Measurements from ENCODE around the gene MIX23.

The MIX23 gene

GRCh38 chr3:122382888-122383666 is at the start of gene MIX23:
Gene MIX23, minus strand, starts transcription at chr3:122383231. Its CDS starts 7 bp downstream, at chr3:122383224.
- H3K27me3 Mint-ChIP-seq, result no peaks in the 10 kb centered on the region
- H3K4me3 Mint-ChIP-seq, result peak within 1 kb of the TSS; percentile 93
- H3K4me1 Mint-ChIP-seq, result peaks cover 75% of the 10 kb centered on the region
- H3K36me3 Mint-ChIP-seq, result peaks cover 15% of the 10 kb centered on the region
- no peaks in the 10 kb centered on the region for H3K9me3 Mint-ChIP-seq
- peak within 1 kb of the TSS; percentile 96 for H3K27ac Mint-ChIP-seq
- peak; percentile 91 for DNase-seq
- CTCF ChIA-PET, result interaction anchor here (1.0 to 1.1 kb wide), 2 partner anchors 11 to 76 kb away, joined by 3 read pairs; no protein-coding TSS in a partner anchor

GRCh38 chr3:122430371-122430770 is 47.3 kb upstream of the MIX23 start:
- peaks cover 5% of the 10 kb centered on the region for H3K4me1 Mint-ChIP-seq
- CTCF ChIA-PET, result no interaction called here
- peak overlapping the region; percentile 20 for H3K27ac Mint-ChIP-seq
- no peak overlapping the region for H3K4me3 Mint-ChIP-seq
- no peaks in the 10 kb centered on the region for H3K27me3 Mint-ChIP-seq
- H3K9me3 Mint-ChIP-seq, result peaks cover 1% of the 10 kb centered on the region
- no peak for DNase-seq
- peaks cover 70% of the 10 kb centered on the region for H3K36me3 Mint-ChIP-seq

GRCh38 chr3:122427857-122428471 is 44.9 kb upstream of the MIX23 start:
- peaks cover 5% of the 10 kb centered on the region for H3K4me1 Mint-ChIP-seq
- peak overlapping the region; percentile 35 for H3K27ac Mint-ChIP-seq
- H3K4me3 Mint-ChIP-seq, result no peak overlapping the region
- H3K36me3 Mint-ChIP-seq, result peaks cover 63% of the 10 kb centered on the region
- DNase-seq, result no peak
- H3K27me3 Mint-ChIP-seq, result no peaks in the 10 kb centered on the region
- H3K9me3 Mint-ChIP-seq, result peaks cover 1% of the 10 kb centered on the region
- CTCF ChIA-PET, result no interaction called here

GRCh38 chr3:122421836-122422235 is 38.8 kb upstream of the MIX23 start:
- DNase-seq, result no peak
- Mint-ChIP-seq H3K9me3 (no peaks in the 10 kb centered on the region), H3K27ac (no peak overlapping the region), H3K36me3 (peaks cover 45% of the 10 kb centered on the region), H3K4me3 (no peak overlapping the region), H3K4me1 (peaks cover 13% of the 10 kb centered on the region), H3K27me3 (no peaks in the 10 kb centered on the region)
- CTCF ChIA-PET, result no interaction called here

- Mint-ChIP-seq H3K27me3 (peaks cover 1% of the 10 kb centered on the region), H3K4me3 (no peak overlapping the region), H3K4me1 (peaks cover 19% of the 10 kb centered on the region), H3K9me3 (no peaks in the 10 kb centered on the region), H3K36me3 (peaks cover 39% of the 10 kb centered on the region), H3K27ac (no peak overlapping the region)
- no peak for DNase-seq
- CTCF ChIA-PET, result no interaction called here
Measured at GRCh38 chr3:122421101-122421500, 38.1 kb upstream of the MIX23 start.

GRCh38 chr3:122416966-122417365 is 33.9 kb upstream of the MIX23 start:
- H3K4me1 Mint-ChIP-seq, result peaks cover 51% of the 10 kb centered on the region
- no peak for DNase-seq
- CTCF ChIA-PET, result interaction anchor here (1.2 to 2.3 kb wide), 3 partner anchors 33 to 144 kb away, joined by 5 to 9 read pairs (median 5); partner anchors contain the start of gene FAM162A
- peaks cover 35% of the 10 kb centered on the region for H3K36me3 Mint-ChIP-seq
- H3K4me3 Mint-ChIP-seq, result peak overlapping the region; percentile 96
- H3K9me3 Mint-ChIP-seq, result no peaks in the 10 kb centered on the region
- H3K27ac Mint-ChIP-seq, result peak overlapping the region; percentile 97
- peaks cover 4% of the 10 kb centered on the region for H3K27me3 Mint-ChIP-seq

- peak; percentile 99 for DNase-seq
- H3K27me3 Mint-ChIP-seq, result peaks cover 4% of the 10 kb centered on the region
- peak within 1 kb of the TSS; percentile 96 for H3K4me3 Mint-ChIP-seq
- CTCF ChIA-PET, result interaction anchor here (1.0 to 2.3 kb wide), 6 partner anchors 32 to 315 kb away, joined by 3 to 9 read pairs (median 4); partner anchors contain the start of gene FAM162A
- no peaks in the 10 kb centered on the region for H3K9me3 Mint-ChIP-seq
- peak within 1 kb of the TSS; percentile 97 for H3K27ac Mint-ChIP-seq
- H3K4me1 Mint-ChIP-seq, result peaks cover 52% of the 10 kb centered on the region
- peaks cover 32% of the 10 kb centered on the region for H3K36me3 Mint-ChIP-seq
Measured at GRCh38 chr3:122415762-122416654, 33.0 kb upstream of the MIX23 start, which contains the start of gene WDR5B. Gene WDR5B, minus strand, starts transcription at chr3:122416062. Its CDS starts 534 bp downstream, at chr3:122415528.

- Mint-ChIP-seq H3K36me3 (peaks cover 35% of the 10 kb centered on the region), H3K27me3 (peaks cover 4% of the 10 kb centered on the region), H3K4me3 (peak overlapping the region; percentile 96), H3K27ac (peak overlapping the region; percentile 97), H3K9me3 (no peaks in the 10 kb centered on the region), H3K4me1 (peaks cover 52% of the 10 kb centered on the region)
- DNase-seq, result peak; percentile 68
- CTCF ChIA-PET, result interaction anchor here (1.0 to 2.3 kb wide), 5 partner anchors 31 to 314 kb away, joined by 3 to 9 read pairs (median 4); partner anchors contain the start of gene FAM162A
Measured at GRCh38 chr3:122415104-122415744, 32.2 kb upstream of the MIX23 start.

- H3K36me3 Mint-ChIP-seq, result peaks cover 35% of the 10 kb centered on the region
- peaks cover 52% of the 10 kb centered on the region for H3K4me1 Mint-ChIP-seq
- DNase-seq, result no peak
- H3K27ac Mint-ChIP-seq, result peak overlapping the region; percentile 97
- H3K4me3 Mint-ChIP-seq, result peak overlapping the region; percentile 96
- H3K9me3 Mint-ChIP-seq, result no peaks in the 10 kb centered on the region
- CTCF ChIA-PET, result interaction anchor here (1.3 kb wide), 1 partner anchor 108 kb away, joined by 3 read pairs; no protein-coding TSS in a partner anchor
- H3K27me3 Mint-ChIP-seq, result peaks cover 4% of the 10 kb centered on the region
Measured at GRCh38 chr3:122414391-122414790, 31.4 kb upstream of the MIX23 start.

GRCh38 chr3:122410639-122411038 is 27.6 kb upstream of the MIX23 start:
- Mint-ChIP-seq H3K9me3 (no peaks in the 10 kb centered on the region), H3K36me3 (peaks cover 45% of the 10 kb centered on the region), H3K27me3 (no peaks in the 10 kb centered on the region), H3K27ac (no peak overlapping the region), H3K4me3 (no peak overlapping the region), H3K4me1 (peaks cover 33% of the 10 kb centered on the region)
- CTCF ChIA-PET, result interaction anchor here (0.7 kb wide), 1 partner anchor 291 kb away, joined by 3 read pairs; no protein-coding TSS in a partner anchor
- no peak for DNase-seq

- Mint-ChIP-seq H3K27ac (no peak overlapping the region), H3K27me3 (no peaks in the 10 kb centered on the region), H3K4me1 (peaks cover 29% of the 10 kb centered on the region), H3K36me3 (peaks cover 42% of the 10 kb centered on the region), H3K4me3 (no peak overlapping the region), H3K9me3 (no peaks in the 10 kb centered on the region)
- CTCF ChIA-PET, result interaction anchor here (2.0 kb wide), 1 partner anchor 26 kb away, joined by 7 read pairs; the partner anchor contains the start of gene FAM162A
- no peak for DNase-seq
Measured at GRCh38 chr3:122410111-122410510, 27.1 kb upstream of the MIX23 start.

GRCh38 chr3:122409446-122409845 is 26.4 kb upstream of the MIX23 start:
- Mint-ChIP-seq H3K9me3 (no peaks in the 10 kb centered on the region), H3K4me3 (no peak overlapping the region), H3K27me3 (no peaks in the 10 kb centered on the region), H3K27ac (no peak overlapping the region), H3K4me1 (peaks cover 23% of the 10 kb centered on the region), H3K36me3 (peaks cover 39% of the 10 kb centered on the region)
- DNase-seq, result no peak
- CTCF ChIA-PET, result interaction anchor here (2.0 kb wide), 1 partner anchor 25 kb away, joined by 7 read pairs; the partner anchor contains the start of gene FAM162A

- peaks cover 41% of the 10 kb centered on the region for H3K36me3 Mint-ChIP-seq
- no peak for DNase-seq
- CTCF ChIA-PET, result interaction anchor here (0.9 to 2.0 kb wide), 3 partner anchors 11 to 24 kb away, joined by 3 to 7 read pairs (median 3); partner anchors contain the start of gene FAM162A
- peaks cover 11% of the 10 kb centered on the region for H3K4me1 Mint-ChIP-seq
- no peaks in the 10 kb centered on the region for H3K9me3 Mint-ChIP-seq
- H3K27ac Mint-ChIP-seq, result peak overlapping the region; percentile 5
- no peaks in the 10 kb centered on the region for H3K27me3 Mint-ChIP-seq
- no peak overlapping the region for H3K4me3 Mint-ChIP-seq
Measured at GRCh38 chr3:122407946-122408345, 24.9 kb upstream of the MIX23 start.
